ENCODE measurements around the gene TRPM3.

Gene TRPM3

GRCh38 chr9:71096421-71097108 lies 24.9 kb downstream of the TRPM3 start:
- DNase-seq, result no peak

GRCh38 chr9:71094708-71095251 lies 26.6 kb downstream of the TRPM3 start:
- DNase-seq, result no peak

DNA sequence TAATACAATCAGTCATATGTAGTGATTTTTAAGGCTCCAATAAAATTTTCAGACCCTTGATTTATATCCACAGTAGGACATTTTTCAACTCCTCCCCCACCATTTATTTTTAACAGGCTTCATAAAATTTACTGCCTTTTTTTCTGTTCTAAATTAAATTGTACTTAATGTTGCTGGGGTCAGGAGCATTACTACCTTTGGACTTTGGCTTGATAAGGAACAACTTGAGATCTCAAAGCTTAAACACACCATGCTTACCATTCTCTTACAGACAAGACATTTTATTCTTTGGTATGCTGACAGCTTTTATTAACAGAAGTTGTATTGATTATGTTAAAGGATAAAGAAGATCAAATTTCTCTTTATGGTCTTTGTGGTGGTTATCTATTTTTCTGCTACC lies 30.5 kb downstream of the TRPM3 start:
- DNase-seq, result no peak

GRCh38 chr9:71079451-71079850 lies 42.0 kb downstream of the TRPM3 start:
- DNase-seq, result no peak

- no peak for DNase-seq
Observed at GRCh38 chr9:71076096-71076495, 45.3 kb downstream of the TRPM3 start.

DNA sequence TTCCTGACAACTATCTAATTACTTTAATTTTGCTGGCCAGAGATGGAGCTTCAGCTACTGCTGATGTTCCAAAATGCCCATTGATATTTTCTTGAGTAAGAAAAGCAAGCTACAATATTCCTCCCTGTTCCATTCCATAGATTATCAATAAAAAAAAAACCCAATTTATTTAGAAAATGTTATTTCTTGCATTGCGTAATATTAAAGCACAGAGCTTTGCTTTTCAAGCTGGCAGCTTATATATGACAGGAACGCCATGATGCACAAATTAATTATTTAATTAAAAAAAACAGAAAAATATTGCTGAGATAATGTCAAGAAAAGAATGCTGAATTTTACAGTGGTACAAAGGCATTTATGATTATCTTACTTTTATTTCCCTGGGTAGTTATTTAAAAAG lies 47.9 kb downstream of the TRPM3 start:
- DNase-seq, result no peak

GRCh38 chr9:71072587-71072986 lies 48.8 kb downstream of the TRPM3 start:
- DNase-seq, result no peak

- no peak for DNase-seq
Observed at GRCh38 chr9:71071633-71072032, 49.8 kb downstream of the TRPM3 start.

DNA sequence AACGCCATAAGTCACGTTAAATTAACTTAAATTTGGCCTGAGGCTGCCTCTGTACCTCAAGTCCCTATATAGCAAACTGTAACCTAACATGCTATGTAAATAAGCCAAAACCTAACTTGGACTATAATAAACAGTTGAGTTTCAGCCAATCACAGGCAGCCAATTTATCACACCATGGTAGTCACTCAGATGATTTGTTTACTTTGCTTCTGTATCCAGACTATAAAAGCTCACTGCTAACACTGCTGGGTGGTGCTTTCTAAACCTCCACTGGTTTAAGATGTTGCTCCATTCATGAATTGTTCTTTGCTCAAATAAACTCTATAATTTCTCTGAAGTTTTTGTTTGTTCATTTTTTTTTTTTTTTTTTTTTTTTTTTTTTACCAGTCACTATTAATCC lies 62.8 kb downstream of the TRPM3 start:
- no peak for DNase-seq

DNA sequence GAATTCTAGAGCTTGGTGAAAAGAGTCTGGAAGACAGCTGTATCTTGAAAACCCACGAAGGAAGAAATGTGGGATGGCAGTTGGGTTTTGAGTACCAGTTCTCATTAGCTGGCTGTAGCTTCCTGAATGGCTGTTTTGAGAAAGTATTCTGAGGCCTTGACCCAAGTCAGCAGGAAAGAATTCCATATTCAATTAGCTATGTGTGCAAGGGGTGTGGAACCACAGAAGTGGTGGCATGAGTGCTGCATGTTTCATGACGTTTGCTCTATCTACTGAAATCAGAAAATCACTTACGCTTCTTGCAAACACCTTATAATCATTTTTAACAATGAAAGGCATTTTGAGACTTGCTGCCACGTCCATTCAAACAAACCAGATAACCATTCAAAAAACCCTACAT lies 69.1 kb downstream of the TRPM3 start:
- no peak for DNase-seq

GRCh38 chr9:71048280-71048679 lies 73.1 kb downstream of the TRPM3 start:
- DNase-seq, result no peak

GRCh38 chr9:71042448-71042990 lies 78.9 kb downstream of the TRPM3 start:
- DNase-seq, result no peak

DNA sequence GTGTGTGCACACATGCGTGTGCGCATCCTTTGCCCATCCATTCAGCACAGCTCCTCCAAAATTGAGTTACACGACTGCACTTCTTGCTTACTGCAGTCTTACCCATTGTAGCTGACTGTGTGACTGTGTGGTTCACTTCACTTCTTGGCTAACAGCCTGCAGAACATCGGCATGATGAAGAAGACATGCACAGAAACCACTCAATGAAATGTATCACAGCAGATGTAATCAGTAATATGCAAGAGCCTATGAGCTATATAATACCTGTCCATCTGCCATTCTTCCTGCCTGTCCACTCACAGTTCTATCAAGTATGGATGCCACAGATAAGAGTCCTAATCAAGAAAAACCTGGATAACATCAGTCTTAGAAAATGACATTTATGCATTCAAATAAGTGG lies 83.9 kb downstream of the TRPM3 start:
- DNase-seq, result no peak

DNA sequence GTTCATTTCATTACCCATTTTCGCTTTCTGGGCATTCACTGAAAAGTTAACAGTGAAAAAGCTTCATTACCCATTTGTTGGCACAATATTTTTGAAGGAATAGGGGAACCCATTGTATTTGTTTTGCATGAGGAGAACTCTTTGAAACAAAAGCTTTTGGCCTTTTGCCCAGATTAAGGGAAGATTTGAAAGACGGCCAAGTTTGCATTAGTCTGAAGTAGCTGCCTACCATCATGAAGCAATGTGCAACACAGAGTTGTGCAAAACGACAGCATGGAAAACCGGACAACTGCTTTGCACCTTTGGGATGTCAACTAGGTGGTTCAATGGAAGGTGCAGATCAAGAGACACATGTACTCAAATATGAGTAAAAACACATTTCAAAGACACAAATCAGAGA lies 84.9 kb downstream of the TRPM3 start:
- DNase-seq, result no peak

DNA sequence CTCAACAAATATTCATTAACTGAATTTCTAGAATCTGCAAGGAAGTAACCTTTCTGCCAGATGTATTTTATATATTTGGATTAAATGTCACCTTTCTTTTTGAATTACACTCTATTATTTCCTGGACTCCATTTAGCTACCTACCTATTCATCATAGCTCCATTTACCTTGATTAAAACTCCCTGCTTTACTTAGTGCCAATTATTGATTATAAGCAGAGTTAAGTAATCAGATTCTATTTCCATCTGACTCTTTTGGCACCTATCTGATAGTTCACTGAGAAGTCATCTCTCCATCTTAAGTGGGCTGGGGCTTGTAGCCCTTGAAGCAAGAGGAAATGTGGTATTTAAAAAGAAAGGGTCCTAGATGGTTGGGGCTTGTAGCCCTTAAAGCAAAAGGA lies 88.6 kb downstream of the TRPM3 start:
- DNase-seq, result no peak

- no peak for DNase-seq
Observed at GRCh38 chr9:71025728-71026127, 95.7 kb downstream of the TRPM3 start.

GRCh38 chr9:71025201-71025600 lies 96.2 kb downstream of the TRPM3 start:
- no peak for DNase-seq

- DNase-seq, result no peak
Observed at GRCh38 chr9:71010258-71010657, 111.2 kb downstream of the TRPM3 start.

GRCh38 chr9:71005456-71005855 lies 116.0 kb downstream of the TRPM3 start:
- no peak for DNase-seq

DNA sequence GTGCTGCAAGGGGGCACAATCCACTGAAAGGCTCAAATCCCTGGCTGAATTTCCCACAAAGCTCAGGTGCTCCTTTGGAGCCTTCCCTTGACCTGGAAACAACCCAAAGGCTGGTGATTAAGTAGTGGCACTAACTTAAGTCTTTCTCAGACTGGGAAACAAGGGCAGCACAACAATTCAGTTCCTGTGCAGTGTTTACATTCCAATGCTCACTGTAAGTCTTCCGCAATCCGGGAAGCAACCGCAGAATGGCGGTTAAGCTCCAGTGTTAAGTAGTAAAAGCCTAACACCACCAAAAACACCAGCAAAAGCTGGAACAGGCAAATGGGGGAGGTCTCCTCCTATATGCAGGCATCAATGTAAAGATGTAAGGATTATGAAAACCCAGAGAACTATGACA lies 117.2 kb downstream of the TRPM3 start:
- no peak for DNase-seq

- DNase-seq, result no peak
Observed at GRCh38 chr9:71003346-71003745, 118.1 kb downstream of the TRPM3 start.

- DNase-seq, result peak; percentile 16
Observed at GRCh38 chr9:71001780-71002386, 119.5 kb downstream of the TRPM3 start.

- DNase-seq, result no peak
Observed at GRCh38 chr9:70998962-70999361, 122.5 kb downstream of the TRPM3 start.

- DNase-seq, result no peak
Observed at GRCh38 chr9:70995511-70995910, 125.9 kb downstream of the TRPM3 start.

- no peak for DNase-seq
Observed at GRCh38 chr9:70994582-70994981, 126.8 kb downstream of the TRPM3 start.

Measured in DMS153 (cell line).